ENCODE measurements around the gene CABP1.
"Not testable (repeated sequence)": the region's sequence is repeated elsewhere in the genome, so short reads cannot be mapped to it uniquely, and the experiment has no call there.

Gene CABP1

DNA sequence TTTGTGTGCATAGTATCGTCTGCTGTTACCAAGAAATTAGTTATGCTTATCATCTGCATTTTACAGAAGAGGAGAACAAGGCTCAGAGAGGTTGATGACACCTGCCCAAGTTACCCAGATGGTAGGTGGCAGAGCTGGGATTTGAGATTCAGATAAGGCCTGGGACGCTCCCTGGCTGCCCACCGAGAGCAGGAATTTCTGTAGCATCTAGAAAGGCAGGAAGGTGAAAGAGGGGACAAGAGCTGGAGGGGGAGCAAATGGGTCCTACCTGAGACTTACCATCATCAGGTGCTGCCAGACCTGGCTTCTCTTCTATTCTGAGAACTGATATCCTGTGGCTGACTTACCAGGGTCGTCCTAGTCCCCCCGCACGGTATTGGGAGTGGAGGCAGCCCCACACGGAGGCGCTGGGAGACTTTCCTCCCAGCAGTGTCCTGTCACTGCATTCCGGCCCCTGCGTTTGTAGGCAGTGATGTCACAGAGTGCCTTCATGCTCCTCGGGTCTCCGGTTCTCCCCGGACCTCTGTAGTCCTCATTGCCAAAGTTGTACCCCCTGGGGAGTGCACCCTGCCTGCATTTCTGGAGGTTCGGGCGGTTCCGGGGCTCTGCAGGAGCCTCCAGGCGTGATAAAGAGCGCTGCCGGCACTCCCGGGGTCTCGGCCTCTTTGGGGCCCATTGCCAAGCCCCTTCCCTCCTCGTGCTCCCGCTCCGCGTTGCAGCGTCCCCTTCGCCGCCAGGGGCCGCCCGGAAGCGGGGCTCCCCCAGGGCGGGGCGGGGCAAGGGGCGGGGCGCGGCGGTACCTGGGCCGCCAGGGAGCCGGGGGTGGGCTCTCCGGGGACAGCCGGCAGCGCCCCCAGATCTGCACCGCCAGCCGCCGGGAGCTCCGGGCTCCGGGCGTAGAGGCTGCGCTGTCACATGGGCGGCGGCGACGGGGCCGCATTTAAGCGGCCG is at the start of gene CABP1:
CABP1 (plus strand) TSS at position 856 of the 951 bp plus-strand sequence; CDS start at position 916, 60 bp downstream.
- DNase-seq (ENCODE audit: low read depth in 1 of 2, low spot score in 1 of 2), result peak; percentile 36 to 63

DNA sequence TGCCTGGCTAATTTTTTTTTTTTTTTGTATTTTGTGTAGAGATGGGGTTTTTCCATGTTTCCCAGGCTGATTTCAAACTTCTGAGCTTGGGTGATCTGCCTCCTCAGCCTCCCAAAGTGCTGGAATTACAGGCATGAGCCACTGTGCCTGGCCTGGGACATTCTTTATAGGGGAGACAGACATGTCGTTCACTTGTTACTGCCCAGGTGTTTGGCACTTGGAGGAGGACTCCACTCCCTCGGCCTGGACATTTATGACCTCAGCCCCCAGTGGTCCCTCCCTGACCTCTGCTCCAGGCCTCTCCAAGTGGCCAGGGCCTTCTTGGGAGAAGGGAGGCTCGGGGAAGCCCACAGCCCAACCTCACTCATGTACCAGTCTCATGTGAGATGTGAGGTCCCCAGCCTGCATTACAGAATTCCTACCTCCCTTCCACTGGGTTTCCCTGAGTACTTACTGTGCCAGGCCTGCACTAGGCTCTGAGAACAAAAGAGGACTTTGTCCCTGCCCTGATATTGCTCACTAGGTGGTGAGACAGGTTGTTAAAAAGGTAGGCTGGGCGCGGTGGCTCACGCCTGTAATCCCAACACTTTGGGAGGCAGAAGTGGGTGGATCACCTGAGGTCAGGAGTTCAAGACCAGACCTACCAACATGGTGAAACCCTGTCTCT is 49.6 kb upstream of the CABP1 start:
- DNase-seq (ENCODE audit: low read depth in 1 of 2, low spot score in 1 of 2), result no peak

- DNase-seq (ENCODE audit: low read depth in 1 of 2, low spot score in 1 of 2), result no peak
These were observed 48.0 kb upstream of the CABP1 start for GRCh38 chr12:120592121-120593049.

GRCh38 chr12:120596901-120597300 is 43.5 kb upstream of the CABP1 start:
- DNase-seq (ENCODE audit: low read depth in 1 of 2, low spot score in 1 of 2), result no peak

GRCh38 chr12:120597861-120598260 is 42.6 kb upstream of the CABP1 start:
- no peak for DNase-seq (ENCODE audit: low read depth in 1 of 2, low spot score in 1 of 2)

- DNase-seq (ENCODE audit: low read depth in 1 of 2, low spot score in 1 of 2), result no peak
These were observed 41.6 kb upstream of the CABP1 start for GRCh38 chr12:120598674-120599463.

- no peak for DNase-seq (ENCODE audit: low read depth in 1 of 2, low spot score in 1 of 2)
These were observed 40.5 kb upstream of the CABP1 start for GRCh38 chr12:120599672-120600552.

GRCh38 chr12:120602416-120602815 is 38.0 kb upstream of the CABP1 start:
- DNase-seq (ENCODE audit: low read depth in 1 of 2, low spot score in 1 of 2), result not testable (repeated sequence)

DNA sequence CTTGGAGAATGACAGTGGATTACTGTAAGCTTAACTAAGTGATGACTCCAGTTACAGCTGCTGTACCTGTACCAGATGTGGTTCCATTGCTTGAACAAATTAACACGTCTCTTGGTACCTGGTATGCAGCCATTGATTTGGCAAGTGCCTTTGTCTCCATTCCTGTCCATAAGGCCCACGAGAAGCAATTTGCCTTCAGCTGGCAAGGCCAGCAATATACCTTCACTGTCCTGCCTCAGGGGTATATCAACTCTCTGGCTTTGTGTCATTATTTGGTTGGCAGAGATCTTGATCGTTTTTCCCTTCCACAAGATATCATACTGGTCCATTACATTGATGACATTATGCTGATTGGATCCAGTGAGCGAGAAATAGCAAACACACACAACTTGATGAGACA is 29.9 kb upstream of the CABP1 start:
- DNase-seq (ENCODE audit: low read depth in 1 of 2, low spot score in 1 of 2), result no peak

GRCh38 chr12:120611534-120611933 is 28.9 kb upstream of the CABP1 start:
- not testable (repeated sequence) for DNase-seq (ENCODE audit: low read depth in 1 of 2, low spot score in 1 of 2)

- no peak for DNase-seq (ENCODE audit: low read depth in 1 of 2, low spot score in 1 of 2)
These were observed 25.6 kb upstream of the CABP1 start for GRCh38 chr12:120614848-120615247.

GRCh38 chr12:120617193-120617592 is 23.2 kb upstream of the CABP1 start:
- DNase-seq (ENCODE audit: low read depth in 1 of 2, low spot score in 1 of 2), result not testable (repeated sequence)

DNA sequence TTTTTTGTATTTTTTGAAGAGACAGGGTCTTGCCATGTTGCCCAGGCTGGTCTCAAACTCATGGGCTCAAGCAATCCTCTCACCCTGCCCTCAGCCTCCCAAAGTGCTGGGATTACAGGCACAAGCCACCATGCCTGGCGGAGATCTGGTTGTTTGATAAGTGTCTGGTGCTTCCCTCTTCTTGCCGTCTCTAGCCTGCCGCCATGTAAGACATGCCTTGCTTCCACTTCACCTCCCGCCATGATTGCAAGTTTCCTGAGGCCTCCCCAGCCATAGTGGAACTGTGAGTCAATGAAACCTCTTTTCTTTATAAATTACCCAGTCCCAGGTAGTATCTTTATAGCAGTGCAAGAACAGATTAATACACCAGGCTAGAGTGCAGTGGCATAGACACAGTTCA is 22.7 kb upstream of the CABP1 start:
- not testable (repeated sequence) for DNase-seq (ENCODE audit: low read depth in 1 of 2, low spot score in 1 of 2)

DNA sequence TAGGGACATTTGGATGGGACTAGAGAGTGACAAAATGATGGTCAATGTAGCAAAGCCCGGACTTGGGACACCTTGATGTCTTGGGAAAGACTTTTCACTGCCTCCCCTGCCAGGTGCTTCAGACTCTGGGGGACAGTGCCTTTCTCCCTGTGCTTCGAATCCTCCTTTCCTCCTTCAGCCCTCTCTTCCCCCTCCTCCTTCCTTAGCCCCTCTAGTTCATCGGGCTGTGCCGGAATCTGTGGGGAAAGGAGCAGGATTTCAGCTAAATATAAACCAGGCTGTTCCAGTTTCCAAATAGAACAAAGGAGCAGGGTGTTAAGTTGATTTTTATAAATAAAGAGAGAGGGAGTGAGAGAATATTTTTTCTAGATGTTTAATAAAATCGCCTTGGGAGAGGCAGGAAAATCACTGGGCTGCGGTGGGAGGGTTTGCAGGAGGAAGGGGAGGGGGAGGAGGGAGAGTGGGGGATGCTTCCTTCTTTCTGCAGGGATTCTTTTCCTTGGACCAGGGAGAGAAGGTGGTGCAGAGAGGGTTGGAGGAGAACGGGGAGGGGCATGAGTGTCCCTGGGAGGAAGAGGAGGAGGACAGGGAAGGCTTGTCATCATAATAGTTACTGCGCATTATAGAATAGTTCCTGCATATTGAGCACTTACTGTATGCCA is 21.3 kb upstream of the CABP1 start:
- DNase-seq (ENCODE audit: low read depth in 1 of 2, low spot score in 1 of 2), result no peak

- DNase-seq (ENCODE audit: low read depth in 1 of 2, low spot score in 1 of 2), result no peak
These were observed 19.8 kb upstream of the CABP1 start for GRCh38 chr12:120620624-120621023.

GRCh38 chr12:120625557-120626419 is 14.6 kb upstream of the CABP1 start:
- DNase-seq (ENCODE audit: low read depth in 1 of 2, low spot score in 1 of 2), result no peak

DNA sequence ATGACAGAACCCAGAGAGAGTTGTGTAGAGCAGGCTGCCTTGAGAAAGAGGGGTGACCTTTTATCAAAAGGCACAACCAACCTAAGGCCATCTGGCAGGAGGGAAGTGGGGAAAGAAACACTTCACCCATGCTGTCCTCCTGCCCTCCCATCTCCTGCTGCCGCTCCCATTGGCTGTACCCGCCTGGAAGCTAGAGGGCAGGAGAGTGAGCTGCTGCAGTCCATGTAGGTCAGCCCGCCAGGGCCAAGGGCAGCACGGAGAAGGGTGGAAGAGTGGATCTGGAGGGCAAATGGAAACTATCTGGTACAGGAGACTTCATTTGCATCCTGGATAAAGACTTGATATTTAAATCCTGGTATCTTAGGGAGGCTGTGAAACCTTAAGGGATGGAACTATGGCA is 11.5 kb upstream of the CABP1 start:
- no peak for DNase-seq (ENCODE audit: low read depth in 1 of 2, low spot score in 1 of 2)

Measured in activated T-helper 1 cell treated with anti-CD3 and anti-CD28 coated beads, Interleukin-2, amount 50 U/mL, for 16 hours (primary cell).